Small intestine (tissue), 7 donors: ENCODE data around the gene RPS6KA2. TPM values are rescaled to one million over a fixed set of nuclear protein-coding genes. Genes with fewer than 3 reads are reported as not detected.

Experiments
- DNase-seq, 2 donors: peaks; one replicate each; pipeline versions ENCODE4 v3.0.0 to v3.0.0-alpha.2; 2013
- FAIRE-seq: peaks from 2 replicates; lab custom pipeline; 2012; peaks lifted over from hg19 to GRCh38; lab: Jason Lieb, UNC
- H3K27ac ChIP-seq, 3 donors: one replicate each; pipeline ENCODE4 v1.5.1; 2013; ENCODE audit warnings: low read length in 2 of 3, mild to moderate bottlenecking in 2 of 3, control low read depth in 1 of 3, inconsistent platforms in 1 of 3, low read depth in 1 of 3, moderate library complexity in 1 of 3
- H3K27me3 ChIP-seq, 3 donors: one replicate each; pipeline ENCODE4 v1.6.1; 2013; ENCODE audit warnings: low read length in 3 of 3, inconsistent platforms in 1 of 3; ENCODE audit not compliant: control insufficient read depth in 3 of 3, insufficient read depth in 3 of 3
- H3K36me3 ChIP-seq, 3 donors: one replicate each; pipeline ENCODE4 v1.6.1; 2013; ENCODE audit warnings: low read length in 3 of 3, inconsistent platforms in 1 of 3, low read depth in 1 of 3, mild to moderate bottlenecking in 1 of 3, moderate library complexity in 1 of 3; ENCODE audit not compliant: control insufficient read depth in 3 of 3, insufficient read depth in 2 of 3
- H3K4me1 ChIP-seq, 3 donors: one replicate each; pipeline ENCODE4 v1.6.1; 2013; ENCODE audit warnings: low read length in 2 of 3, inconsistent platforms in 1 of 3, low read depth in 1 of 3, mild to moderate bottlenecking in 1 of 3, moderate library complexity in 1 of 3; ENCODE audit not compliant: control insufficient read depth in 3 of 3, insufficient read depth in 2 of 3
- H3K4me3 ChIP-seq, 3 donors: one replicate each; pipeline ENCODE4 v1.5.1; 2013; ENCODE audit warnings: low read length in 3 of 3, control low read depth in 1 of 3, inconsistent platforms in 1 of 3, low read depth in 1 of 3, mild to moderate bottlenecking in 1 of 3, moderate library complexity in 1 of 3
- H3K9me3 ChIP-seq, 2 donors: one replicate each; pipeline ENCODE4 v1.6.1; 2013; ENCODE audit warnings: low read depth in 1 of 2, low read length in 1 of 2; ENCODE audit not compliant: control insufficient read depth in 2 of 2, insufficient read depth in 1 of 2
- WGBS, 3 donors: extraction: QIAGEN DNeasy Blood & Tissue Kit; methylation state at CpG; one replicate each; pipeline ENCODE4 v1.1.7; 2013; 5-methylcytosine and 5-hydroxymethylcytosine counted together
- polyA plus RNA-seq, 4 donors: library from polyadenylated mRNA; stranded (reverse) in 3 of 4; unstranded in 1 of 4; fragments of 200-250 nt in 3 of 4; fragments of 120-200 nt in 1 of 4; gene quantifications; one replicate each; pipeline versions ENCODE4 v1.2.1 to v1.2.3, GENCODE V29; 2013
- donor health status: healthy with polysubstance abuse.
- donor health status: control.
- donor health status: control.
- donor health status: Bipolar disorder and iron deficiency.
- donor health status: healthy.

RPS6KA2 gene
- polyA plus RNA-seq, 4 donors = 3.1 to 21.9 (median 7.3) TPM

GRCh38 chr6:166446567-166447065, 180.4 kb downstream of the RPS6KA2 start:
- peaks cover 0 to 6% (median 0%) of the 10 kb centered on the region in 3 donors for H3K36me3 ChIP-seq
- FAIRE-seq (no peak), DNase-seq (no peak)
- no peak overlapping the region for H3K4me3 ChIP-seq
- H3K27ac ChIP-seq = no peak overlapping the region
- 87 to 93% (median 89%) methylated on average over 11 of the region's 11 CpGs for WGBS, 3 donors
- peaks cover 0 to 5% of the 10 kb centered on the region in 2 donors for H3K9me3 ChIP-seq
- H3K27me3 ChIP-seq = no peaks in the 10 kb centered on the region
- no peaks in the 10 kb centered on the region for H3K4me1 ChIP-seq

GRCh38 chr6:166446146-166446545, 180.9 kb downstream of the RPS6KA2 start:
- Histone ChIP-seq H3K4me1 (no peaks in the 10 kb centered on the region), H3K27ac (no peak overlapping the region), H3K9me3 (peaks cover 0 to 5% of the 10 kb centered on the region in 2 donors), H3K36me3 (peaks cover 0 to 6% (median 0%) of the 10 kb centered on the region in 3 donors), H3K4me3 (no peak overlapping the region), H3K27me3 (no peaks in the 10 kb centered on the region)
- 71 to 80% (median 77%) methylated on average over 13 of the region's 13 CpGs for WGBS, 3 donors
- DNase-seq = no peak
- no peak for FAIRE-seq

GRCh38 chr6:166444446-166444845, 182.6 kb downstream of the RPS6KA2 start:
- no peaks in the 10 kb centered on the region for H3K9me3 ChIP-seq
- FAIRE-seq = no peak
- H3K27me3 ChIP-seq = no peaks in the 10 kb centered on the region
- H3K27ac ChIP-seq = no peak overlapping the region
- 91 to 93% (median 92%) methylated on average over 15 of the region's 15 CpGs for WGBS, 3 donors
- no peak overlapping the region for H3K4me3 ChIP-seq
- no peaks in the 10 kb centered on the region for H3K4me1 ChIP-seq
- H3K36me3 ChIP-seq = peaks cover 0 to 3% (median 0%) of the 10 kb centered on the region in 3 donors
- DNase-seq = no peak

- peaks cover 0 to 3% (median 0%) of the 10 kb centered on the region in 3 donors for H3K36me3 ChIP-seq
- no peaks in the 10 kb centered on the region for H3K4me1 ChIP-seq
- no peak for DNase-seq
- no peak overlapping the region for H3K4me3 ChIP-seq
- 76 to 81% (median 77%) methylated on average over 8 of the region's 8 CpGs for WGBS, 3 donors
- H3K27ac ChIP-seq = no peak overlapping the region
- FAIRE-seq = no peak
- no peaks in the 10 kb centered on the region for H3K27me3 ChIP-seq
- H3K9me3 ChIP-seq = no peaks in the 10 kb centered on the region
Measured at GRCh38 chr6:166443166-166443565, 183.9 kb downstream of the RPS6KA2 start.

- FAIRE-seq (no peak), DNase-seq (no peak)
- H3K4me1 ChIP-seq = no peaks in the 10 kb centered on the region
- peaks cover 0 to 3% (median 0%) of the 10 kb centered on the region in 3 donors for H3K36me3 ChIP-seq
- no peak overlapping the region for H3K27ac ChIP-seq
- H3K9me3 ChIP-seq = no peaks in the 10 kb centered on the region
- no peaks in the 10 kb centered on the region for H3K27me3 ChIP-seq
- no peak overlapping the region for H3K4me3 ChIP-seq
- WGBS, 3 donors = 85 to 86% (median 86%) methylated on average over 18 of the region's 18 CpGs
Measured at GRCh38 chr6:166442131-166442685, 184.8 kb downstream of the RPS6KA2 start.

GRCh38 chr6:166441325-166442078, 185.5 kb downstream of the RPS6KA2 start:
- 72 to 82% (median 74%) methylated on average over 19 of the region's 19 CpGs for WGBS, 3 donors
- peaks cover 0 to 3% (median 0%) of the 10 kb centered on the region in 3 donors for H3K36me3 ChIP-seq
- FAIRE-seq = no peak

GRCh38 chr6:166440729-166441128, 186.3 kb downstream of the RPS6KA2 start:
- Histone ChIP-seq H3K4me1 (no peaks in the 10 kb centered on the region), H3K36me3 (peaks cover 0 to 3% (median 0%) of the 10 kb centered on the region in 3 donors), H3K27me3 (no peaks in the 10 kb centered on the region), H3K9me3 (no peaks in the 10 kb centered on the region), H3K4me3 (no peak overlapping the region), H3K27ac (no peak overlapping the region)
- DNase-seq (no peak), FAIRE-seq (no peak)
- 88 to 95% (median 93%) methylated on average over 15 of the region's 15 CpGs for WGBS, 3 donors

More at GRCh38 chr6:166441325-166442078, 185.5 kb downstream of the RPS6KA2 start:
- Histone ChIP-seq H3K9me3 (no peaks in the 10 kb centered on the region), H3K4me1 (no peaks in the 10 kb centered on the region), H3K27ac (no peak overlapping the region), H3K27me3 (no peaks in the 10 kb centered on the region), H3K4me3 (no peak overlapping the region)
- DNase-seq = no peak

GRCh38 chr6:166440106-166440505, 186.9 kb downstream of the RPS6KA2 start:
- Histone ChIP-seq H3K27ac (no peak overlapping the region), H3K4me3 (no peak overlapping the region), H3K27me3 (no peaks in the 10 kb centered on the region), H3K4me1 (no peaks in the 10 kb centered on the region), H3K36me3 (peaks cover 0 to 3% (median 0%) of the 10 kb centered on the region in 3 donors), H3K9me3 (no peaks in the 10 kb centered on the region)
- FAIRE-seq (no peak), DNase-seq (no peak)
- 73 to 91% (median 77%) methylated on average over 10 to 11 of the region's 11 CpGs for WGBS, 3 donors
